Endothelial cell of umbilical vein (primary cell): ENCODE results near the gene C1orf198. TPM values are rescaled to one million over a fixed set of nuclear protein-coding genes. Genes with fewer than 3 reads are reported as not detected.

ENCODE experiments used
- BruUV-seq: library from RNA; stranded (reverse); fragments of 400-500 nt; replicated peaks from 2 replicates; lab custom pipeline; 2021; lab: Mats Ljungman, UMichigan
- CTCF ChIA-PET: fragments of 300-600, 350-600 bp; sonication (Branson Sonifier 250); formaldehyde crosslinking; loops from one replicate; lab custom pipeline; 2021; ENCODE audit warnings: antibody characterized with exemption, inconsistent platforms; lab: Charles Lee
- POLR2A ChIA-PET: fragments of 300-600, 350-600 bp; sonication (Branson Sonifier 250); formaldehyde crosslinking; loops from one replicate; lab custom pipeline; 2021; ENCODE audit warnings: antibody characterized with exemption, inconsistent platforms; lab: Charles Lee
- DNase-seq: peaks from one replicate; pipeline ENCODE4 v3.0.0-alpha.2; 2011; ENCODE audit warnings: low read depth, low spot score
- FAIRE-seq: peaks from 2 replicates; lab custom pipeline; 2011; peaks lifted over from hg19 to GRCh38; lab: Jason Lieb, UNC
- H2AFZ ChIP-seq: 2 replicates; pipeline ENCODE4 v1.6.0; 2012; ENCODE audit warnings: low read depth, low read length, control low read depth, inconsistent platforms
- H3K27ac ChIP-seq: 2 replicates; pipeline ENCODE4 v1.5.1; 2011; ENCODE audit warnings: low read depth, mild to moderate bottlenecking, control low read depth, low read length, moderate library complexity; ENCODE audit not compliant: insufficient read depth
- H3K27me3 ChIP-seq, 2 experiments: 2 replicates each; pipeline versions ENCODE4 v1.6.0 to v1.6.1; 2011; ENCODE audit warnings: low read length in 2 of 2, mixed read lengths in 1 of 2; ENCODE audit not compliant: control insufficient read depth in 2 of 2, insufficient read depth in 2 of 2
- H3K36me3 ChIP-seq, 2 experiments: 2 replicates in 1 of 2; 3 replicates in 1 of 2; pipeline ENCODE4 v1.5.1; 2011; ENCODE audit warnings: low read length in 2 of 2, mild to moderate bottlenecking in 1 of 2, moderate library complexity in 1 of 2; ENCODE audit not compliant: control insufficient read depth in 2 of 2, insufficient read depth in 2 of 2; ENCODE audit errors: extremely low read depth in 1 of 2
- H3K4me1 ChIP-seq: 3 replicates; pipeline ENCODE4 v1.5.1; 2011; ENCODE audit warnings: mild to moderate bottlenecking, low read length; ENCODE audit not compliant: control insufficient read depth, insufficient read depth; ENCODE audit errors: extremely low read depth
- H3K4me2 ChIP-seq: 2 replicates; pipeline ENCODE4 v1.6.1; 2011; ENCODE audit warnings: low read length, control low read depth, mixed read lengths; ENCODE audit not compliant: insufficient read depth
- H3K4me3 ChIP-seq, 3 experiments: fragments of 200-600 bp in 1 of 3; sonication (generic), shearing (Covaris generic) in 1 of 3; replicated peaks in 1 of 3; 2 replicates each; pipeline ENCODE4 v1.5.1; 2011 to 2016; ENCODE audit warnings: control low read depth in 3 of 3, low read length in 3 of 3, mild to moderate bottlenecking in 2 of 3, inconsistent platforms in 1 of 3, low read depth in 1 of 3, moderate library complexity in 1 of 3; ENCODE audit not compliant: insufficient read depth in 1 of 3
- H3K79me2 ChIP-seq: 2 replicates; pipeline ENCODE4 v1.6.0; 2012; ENCODE audit warnings: low read length, inconsistent platforms; ENCODE audit not compliant: control insufficient read depth, insufficient read depth
- H3K9ac ChIP-seq: replicated peaks from 2 replicates; pipeline ENCODE3; 2011; ENCODE audit warnings: low read length, control low read depth; ENCODE audit not compliant: insufficient read depth; ENCODE audit errors: extremely low read depth
- H3K9me1 ChIP-seq: replicated peaks from 3 replicates; pipeline ENCODE4 v1.6.0; 2011; ENCODE audit warnings: mild to moderate bottlenecking, low read length; ENCODE audit not compliant: control insufficient read depth, insufficient read depth; ENCODE audit errors: extremely low read depth
- H3K9me3 ChIP-seq: replicated peaks from 2 replicates; pipeline ENCODE4 v1.5.1; 2012; ENCODE audit warnings: low read length, inconsistent platforms; ENCODE audit not compliant: control insufficient read depth, insufficient read depth
- H4K20me1 ChIP-seq: replicated peaks from 2 replicates; pipeline ENCODE3; 2011; ENCODE audit warnings: mild to moderate bottlenecking, low read length; ENCODE audit not compliant: control insufficient read depth, insufficient read depth; ENCODE audit errors: extremely low read depth
- CTCF ChIP-seq, 2 donors: IDR thresholded peaks; 1 replicate in 1 of 2; 2 replicates in 1 of 2; pipeline ENCODE4 v1.5.1; 2011; ENCODE audit warnings: low read length in 2 of 2, mild to moderate bottlenecking in 2 of 2, moderate library complexity in 2 of 2, control low read depth in 1 of 2, inconsistent platforms in 1 of 2, low read depth in 1 of 2; ENCODE audit not compliant: insufficient read depth in 1 of 2; ENCODE audit errors: extremely low read depth in 1 of 2
- EZH2 ChIP-seq: IDR thresholded peaks from 2 replicates; pipeline ENCODE4 v1.6.1; 2012; ENCODE audit warnings: borderline replicate concordance, low read depth, mild to moderate bottlenecking, moderate library complexity, low read length, inconsistent platforms; ENCODE audit not compliant: severe bottlenecking
- FOS ChIP-seq: IDR thresholded peaks from 2 replicates; pipeline ENCODE4 v1.6.1; 2011; ENCODE audit warnings: mild to moderate bottlenecking, low read length, moderate library complexity, borderline replicate concordance; ENCODE audit not compliant: insufficient read depth
- GATA2 ChIP-seq: IDR thresholded peaks from 2 replicates; pipeline ENCODE4 v1.7.0; 2011; ENCODE audit warnings: low read depth, mild to moderate bottlenecking, moderate library complexity, mixed read lengths, low read length; ENCODE audit not compliant: insufficient read length, insufficient read depth
- JUN ChIP-seq: IDR thresholded peaks from 2 replicates; pipeline ENCODE4 v1.6.1; 2011; ENCODE audit warnings: borderline replicate concordance, low read depth; ENCODE audit not compliant: insufficient read length, insufficient read depth
- MAX ChIP-seq: IDR thresholded peaks from 2 replicates; pipeline ENCODE4 v1.6.1; 2011; ENCODE audit not compliant: insufficient read depth, insufficient read length
- MYC ChIP-seq: IDR thresholded peaks from one replicate; pipeline ENCODE4 v1.6.1; 2011; ENCODE audit warnings: mild to moderate bottlenecking, low read depth, low read length
- POLR2A ChIP-seq: IDR thresholded peaks from 2 replicates; pipeline ENCODE4 v1.6.1; 2012; ENCODE audit warnings: low read depth, mild to moderate bottlenecking, control low read depth, low read length
- POLR2AphosphoS5 ChIP-seq: IDR thresholded peaks from 2 replicates; pipeline ENCODE4 v1.6.1; 2012; ENCODE audit warnings: low read depth, mild to moderate bottlenecking, control low read depth, low read length, moderate library complexity; ENCODE audit not compliant: insufficient read depth
- dilution Hi-C: fragments of 300-500 bp; cut with MboI; formaldehyde crosslinking; loops from one replicate; pipeline ENCODE4 v1.15.0; 2019; ENCODE audit warnings: low sequenced_read_pairs; ENCODE audit not compliant: extremely low pct_ligation_motif_present
- intact Hi-C: fragments of 100-400 bp; cut with micrococcal nuclease; formaldehyde crosslinking; loops from one replicate; pipeline ENCODE4 v1.10.0; 2022
- polyA plus RNA-seq, 4 experiments: library from polyadenylated mRNA; depleted of rRNA in 3 of 4; stranded (reverse) in 3 of 4; unstranded in 1 of 4; fragments of >200 nt; gene quantifications; 2 replicates each; pipeline versions ENCODE4 v1.2.1 to v1.2.3, GENCODE V29; 2011 to 2012; ENCODE audit warnings: missing spikeins in 1 of 4
- total RNA-seq: library from RNA; stranded (reverse); gene quantifications from 2 replicates; pipeline ENCODE4 v1.2.3, GENCODE V29; 2021

The C1orf198 gene
- total and polyA plus RNA-seq, 2 donors (not counting 3 experiments of a cell fraction or from before 2014, with no cell fraction given): 21.2 to 29.2 TPM

GRCh38 chr1:230827081-230827681, 41.1 kb downstream of the C1orf198 start:
- intact Hi-C loops: no loop called here
- CTCF ChIA-PET: no interaction called here

More at GRCh38 chr1:230827081-230827681, 41.1 kb downstream of the C1orf198 start:
- BruUV-seq: no TSS peak
- Histone ChIP-seq H3K4me1 (peaks cover 4% of the 10 kb centered on the region), H3K27me3 (no peaks in the 10 kb centered on the region), H3K9ac (no peak overlapping the region), H3K9me1 (no peaks in the 10 kb centered on the region), H3K9me3 (no peaks in the 10 kb centered on the region), H3K79me2 (no peaks in the 10 kb centered on the region), H3K4me3 (no peak overlapping the region), H3K36me3 (no peaks in the 10 kb centered on the region), H3K4me2 (no peak overlapping the region), H3K27ac (no peak overlapping the region), H2AFZ (no peak overlapping the region), H4K20me1 (no peaks in the 10 kb centered on the region)
- dilution Hi-C loops: no loop called here
- POLR2A ChIA-PET: no interaction called here
- no peak for DNase-seq
- no peak for FAIRE-seq
- TF ChIP-seq POLR2A (no peak), MAX (no peak), POLR2AphosphoS5 (no peak), EZH2 (no peak), JUN (no peak), MYC (no peak), CTCF (IDR thresholded peaks at IDR 0.05; ENCODE audit: extremely low read depth in 1 of 2, insufficient read depth in 1 of 2, low read depth in 1 of 2, low read length in 2 of 2) (no peak), FOS (no peak), GATA2 (no peak)
